NOMO-1 (cell line): Measurements from ENCODE around the gene RNASE7.

Experiments used
- DNase-seq, 2 experiments: peaks; one replicate each; lab custom pipeline; 2025; ENCODE audit not compliant: unreplicated experiment in 2 of 2; lab: John Stamatoyannopoulos, UW

RNASE7 gene

DNA sequence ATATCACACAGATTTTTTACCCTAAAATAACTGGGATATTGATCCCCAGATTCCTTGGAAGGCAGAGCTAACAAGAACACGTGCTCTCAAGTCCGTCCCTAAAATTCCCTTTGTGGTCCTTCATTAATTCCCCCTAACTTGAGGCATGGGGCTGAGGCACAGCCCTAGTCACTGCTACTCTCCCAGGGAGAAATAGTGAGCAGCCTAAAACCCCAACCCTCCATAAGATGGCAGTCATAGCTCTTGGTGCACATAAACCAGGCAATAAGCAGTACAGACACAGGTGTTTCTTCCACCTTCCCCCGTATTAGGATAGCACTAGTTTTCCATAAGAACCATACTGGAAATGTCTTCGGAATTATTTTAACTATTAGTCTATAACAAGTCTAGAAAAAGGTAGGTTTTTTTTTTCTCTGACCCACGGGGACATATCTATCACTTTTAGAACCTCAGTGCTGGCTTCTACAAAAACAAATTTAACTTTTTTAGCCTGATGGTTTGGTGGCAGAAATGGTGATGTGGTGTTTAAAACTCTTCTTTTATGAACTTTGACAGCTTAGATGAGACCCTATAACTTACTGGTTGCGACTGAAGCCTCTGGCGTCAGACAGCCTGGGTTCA is 24.8 kb downstream of the RNASE7 start:
- no peak for DNase-seq

GRCh38 chr14:21068521-21069387 is 26.6 kb downstream of the RNASE7 start:
- peak; percentile 65 to 79 for DNase-seq

DNA sequence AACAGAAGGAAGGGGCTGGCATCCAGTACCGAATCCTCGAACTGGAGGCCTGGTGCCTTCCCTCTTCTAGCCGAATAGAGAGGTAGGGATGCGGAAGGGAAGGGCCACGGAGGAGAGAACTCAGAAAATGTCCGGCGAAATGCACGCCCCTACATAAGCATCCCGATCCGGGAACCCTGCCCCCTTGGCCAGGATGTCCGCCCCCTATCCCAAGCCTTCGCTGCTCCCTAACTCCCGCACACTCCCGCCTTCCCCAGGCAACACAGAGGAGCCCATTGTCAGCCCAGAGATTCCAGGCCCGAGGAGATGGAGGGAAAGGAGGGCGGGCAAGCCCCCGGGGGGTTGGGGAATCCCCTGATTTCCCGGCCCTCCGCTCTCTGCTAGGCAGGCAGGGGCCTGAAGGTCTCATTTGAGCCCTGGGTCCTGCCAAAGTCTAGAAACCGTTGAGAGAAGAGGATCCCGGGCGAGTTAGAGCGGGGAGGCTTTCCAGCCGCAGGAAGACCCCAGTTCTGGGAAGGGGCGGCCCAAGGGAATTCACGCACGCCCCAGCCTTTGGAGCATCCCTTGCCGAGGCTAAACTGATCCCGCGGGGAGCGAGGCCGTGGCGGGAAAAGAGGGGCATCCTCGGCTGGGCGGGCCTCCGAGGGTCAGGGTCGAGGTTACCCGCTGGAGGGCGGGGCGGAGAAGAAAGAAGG is 27.4 kb downstream of the RNASE7 start:
- no peak for DNase-seq

- peak; percentile 13 to 26 for DNase-seq
These were observed 28.0 kb downstream of the RNASE7 start, which contains the start of gene ARHGEF40 for GRCh38 chr14:21070083-21070609. ARHGEF40 (plus strand) TSS chr14:21070304; CDS start chr14:21070397, 93 bp downstream.

GRCh38 chr14:21070610-21071224 is 28.6 kb downstream of the RNASE7 start:
- DNase-seq, result peak in 1 of 2 experiments; percentile 61

- peak; percentile 90 to 94 for DNase-seq
These were observed 29.3 kb downstream of the RNASE7 start for GRCh38 chr14:21071225-21072030.

GRCh38 chr14:21072031-21072473 is 29.9 kb downstream of the RNASE7 start:
- DNase-seq, result peak; percentile 52 to 70

GRCh38 chr14:21072781-21073339 is 30.7 kb downstream of the RNASE7 start:
- DNase-seq, result no peak

DNA sequence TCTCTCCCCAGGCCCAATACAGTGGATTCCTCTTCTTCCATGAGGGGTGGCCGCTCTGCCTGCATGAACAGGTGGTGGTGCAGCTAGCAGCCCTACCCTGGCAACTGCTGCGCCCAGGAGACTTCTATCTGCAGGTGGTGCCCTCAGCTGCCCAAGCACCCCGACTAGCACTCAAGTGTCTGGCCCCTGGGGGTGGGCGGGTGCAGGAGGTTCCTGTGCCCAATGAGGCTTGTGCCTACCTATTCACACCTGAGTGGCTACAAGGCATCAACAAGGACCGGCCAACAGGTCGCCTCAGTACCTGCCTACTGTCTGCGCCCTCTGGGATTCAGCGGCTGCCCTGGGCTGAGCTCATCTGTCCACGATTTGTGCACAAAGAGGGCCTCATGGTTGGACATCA is 31.8 kb downstream of the RNASE7 start:
- DNase-seq, result no peak

DNA sequence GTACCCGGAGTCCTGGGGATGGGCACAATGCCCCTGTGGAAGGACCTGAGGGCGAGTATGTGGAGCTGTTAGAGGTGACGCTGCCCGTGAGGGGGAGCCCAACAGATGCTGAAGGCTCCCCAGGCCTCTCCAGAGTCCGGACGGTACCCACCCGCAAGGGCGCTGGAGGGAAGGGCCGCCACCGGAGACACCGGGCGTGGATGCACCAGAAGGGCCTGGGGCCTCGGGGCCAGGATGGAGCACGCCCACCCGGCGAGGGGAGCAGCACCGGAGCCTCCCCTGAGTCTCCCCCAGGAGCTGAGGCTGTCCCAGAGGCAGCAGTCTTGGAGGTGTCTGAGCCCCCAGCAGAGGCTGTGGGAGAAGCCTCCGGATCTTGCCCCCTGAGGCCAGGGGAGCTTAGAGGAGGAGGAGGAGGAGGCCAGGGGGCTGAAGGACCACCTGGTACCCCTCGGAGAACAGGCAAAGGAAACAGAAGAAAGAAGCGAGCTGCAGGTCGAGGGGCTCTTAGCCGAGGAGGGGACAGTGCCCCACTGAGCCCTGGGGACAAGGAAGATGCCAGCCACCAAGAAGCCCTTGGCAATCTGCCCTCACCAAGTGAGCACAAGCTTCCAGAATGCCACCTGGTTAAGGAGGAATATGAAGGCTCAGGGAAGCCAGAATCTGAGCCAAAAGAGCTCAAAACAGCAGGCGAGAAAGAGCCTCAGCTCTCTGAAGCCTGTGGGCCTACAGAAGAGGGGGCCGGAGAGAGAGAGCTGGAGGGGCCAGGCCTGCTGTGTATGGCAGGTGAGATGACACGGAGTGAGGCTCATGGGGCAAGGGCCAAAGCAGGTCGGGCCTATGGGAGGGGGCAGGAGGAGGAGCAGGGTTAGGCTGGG is 32.5 kb downstream of the RNASE7 start:
- no peak for DNase-seq

DNA sequence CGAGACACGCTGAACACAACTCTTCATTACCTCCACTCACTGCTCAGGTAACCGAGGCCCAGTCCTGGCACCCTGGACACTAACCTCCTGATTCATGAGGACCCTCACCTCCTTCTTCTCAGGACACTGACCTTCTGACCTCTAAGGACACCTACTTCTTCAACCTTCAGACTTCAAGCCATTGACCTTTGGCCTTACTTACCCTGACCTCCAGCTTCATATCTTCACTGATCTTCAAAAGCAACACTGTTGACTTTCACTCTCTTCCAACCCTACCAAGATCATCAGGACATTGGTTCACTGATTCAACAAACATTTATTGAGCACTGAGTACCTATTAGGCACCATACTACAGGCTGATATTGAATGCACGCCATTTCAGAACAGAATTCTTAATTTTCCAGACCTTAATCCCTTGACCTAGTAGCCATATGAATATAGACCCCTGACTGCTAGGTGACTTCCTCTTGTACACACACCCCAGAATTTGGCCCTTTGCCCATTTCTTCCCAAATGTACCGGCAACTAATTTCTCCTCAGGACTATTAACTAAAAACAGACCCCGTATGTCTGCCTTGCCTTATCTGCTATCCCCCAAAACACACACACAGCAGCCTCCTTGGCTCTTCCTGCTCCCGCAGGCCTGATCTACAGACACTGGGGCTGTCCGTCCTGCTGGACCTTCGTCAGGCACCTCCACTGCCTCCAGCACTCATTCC is 33.7 kb downstream of the RNASE7 start:
- no peak for DNase-seq

- DNase-seq, result no peak
These were observed 35.5 kb downstream of the RNASE7 start for GRCh38 chr14:21077672-21078071.

DNA sequence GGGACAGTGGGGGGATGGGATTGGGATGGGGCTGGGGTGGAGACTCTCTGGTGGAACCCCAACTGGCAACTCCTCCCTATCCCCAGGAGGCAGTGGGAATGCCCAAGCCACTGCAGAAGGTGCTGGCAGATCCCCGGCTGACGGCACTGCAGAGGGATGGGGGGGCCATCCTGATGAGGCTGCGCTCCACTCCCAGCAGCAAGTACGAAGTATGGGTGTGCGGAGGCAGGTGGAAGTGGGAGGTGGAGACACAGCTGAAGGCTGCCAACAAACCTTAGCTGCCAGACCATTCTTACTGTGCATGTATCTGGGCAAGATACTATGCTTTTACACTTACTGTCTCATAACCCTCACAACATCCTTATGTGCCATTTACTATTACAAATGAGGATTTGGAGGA is 36.1 kb downstream of the RNASE7 start:
- no peak for DNase-seq

DNA sequence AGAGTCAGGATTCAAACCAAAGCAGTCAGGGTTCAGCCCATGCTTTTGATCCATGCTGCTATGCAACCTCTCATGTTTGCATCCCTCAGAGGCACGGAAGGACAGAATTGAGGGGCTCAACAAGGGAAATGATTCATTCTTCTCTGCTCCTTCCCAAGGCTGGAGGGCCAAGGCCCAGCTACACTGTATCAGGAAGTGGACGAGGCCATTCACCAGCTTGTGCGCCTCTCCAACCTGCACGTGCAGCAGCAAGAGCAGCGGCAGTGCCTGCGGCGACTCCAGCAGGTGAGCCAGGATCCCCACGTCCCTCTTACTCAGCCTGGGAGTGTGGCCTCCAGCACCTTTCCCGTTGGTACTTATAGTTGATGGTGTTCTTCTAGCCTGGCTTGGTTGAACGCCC is 36.6 kb downstream of the RNASE7 start:
- no peak for DNase-seq

- no peak for DNase-seq
These were observed 39.5 kb downstream of the RNASE7 start for GRCh38 chr14:21081521-21082142.

- DNase-seq, result no peak
These were observed 41.6 kb downstream of the RNASE7 start for GRCh38 chr14:21083565-21084325.

- no peak for DNase-seq
These were observed 42.2 kb downstream of the RNASE7 start for GRCh38 chr14:21084396-21084795.
